Right atrium auricular region (tissue), 2 donors: Measurements from ENCODE around the gene MYADML2. TPM values are rescaled to one million over a fixed set of nuclear protein-coding genes. Genes with fewer than 3 reads are reported as not detected.

Experiments
- DNase-seq: peaks from one replicate; pipeline ENCODE4 v3.0.0-alpha.2; 2019; ENCODE audit warnings: low spot score
- H3K27ac ChIP-seq, 2 donors: fragments of 200-600 bp; sonication (generic); 1 replicate in 1 of 2; 2 replicates in 1 of 2; pipeline ENCODE4 v1.5.1; 2016 to 2019
- H3K27me3 ChIP-seq, 2 donors: fragments of 200-600 bp; sonication (generic); one replicate each; pipeline versions ENCODE4 v1.5.1 to v1.6.0; 2017 to 2019
- H3K36me3 ChIP-seq: fragments of 200-600 bp; sonication (generic); one replicate; pipeline ENCODE4 v1.5.1; 2016
- H3K4me1 ChIP-seq, 2 donors: fragments of 200-600 bp; sonication (generic); one replicate each; pipeline versions ENCODE4 v1.5.1 to v1.6.0; 2017 to 2019
- H3K4me3 ChIP-seq, 2 donors: fragments of 200-600 bp; sonication (generic); 1 replicate in 1 of 2; 2 replicates in 1 of 2; pipeline ENCODE4 v1.5.1; 2017 to 2019; ENCODE audit warnings: mild to moderate bottlenecking in 1 of 2, moderate library complexity in 1 of 2
- H3K9me3 ChIP-seq, 2 donors: fragments of 200-600 bp; sonication (generic); one replicate each; pipeline ENCODE4 v1.5.1; 2019
- total RNA-seq, 2 donors: library from RNA; depleted of rRNA; stranded (reverse); fragments of >200 nt; gene quantifications; one replicate each; pipeline ENCODE4 v1.1.0, GENCODE V29; 2016
- TF ChIP-seq, protein P1 (sequence below), 2 donors: fragments of 200-600 bp; sonication (generic); IDR thresholded peaks; one replicate each; pipeline ENCODE4 v1.5.1; 2019; ENCODE audit warnings: antibody characterized with exemption in 2 of 2

MYADML2 gene
- total RNA-seq, 2 donors from 2014 or later: 0.55 to 1.4 TPM

DNA sequence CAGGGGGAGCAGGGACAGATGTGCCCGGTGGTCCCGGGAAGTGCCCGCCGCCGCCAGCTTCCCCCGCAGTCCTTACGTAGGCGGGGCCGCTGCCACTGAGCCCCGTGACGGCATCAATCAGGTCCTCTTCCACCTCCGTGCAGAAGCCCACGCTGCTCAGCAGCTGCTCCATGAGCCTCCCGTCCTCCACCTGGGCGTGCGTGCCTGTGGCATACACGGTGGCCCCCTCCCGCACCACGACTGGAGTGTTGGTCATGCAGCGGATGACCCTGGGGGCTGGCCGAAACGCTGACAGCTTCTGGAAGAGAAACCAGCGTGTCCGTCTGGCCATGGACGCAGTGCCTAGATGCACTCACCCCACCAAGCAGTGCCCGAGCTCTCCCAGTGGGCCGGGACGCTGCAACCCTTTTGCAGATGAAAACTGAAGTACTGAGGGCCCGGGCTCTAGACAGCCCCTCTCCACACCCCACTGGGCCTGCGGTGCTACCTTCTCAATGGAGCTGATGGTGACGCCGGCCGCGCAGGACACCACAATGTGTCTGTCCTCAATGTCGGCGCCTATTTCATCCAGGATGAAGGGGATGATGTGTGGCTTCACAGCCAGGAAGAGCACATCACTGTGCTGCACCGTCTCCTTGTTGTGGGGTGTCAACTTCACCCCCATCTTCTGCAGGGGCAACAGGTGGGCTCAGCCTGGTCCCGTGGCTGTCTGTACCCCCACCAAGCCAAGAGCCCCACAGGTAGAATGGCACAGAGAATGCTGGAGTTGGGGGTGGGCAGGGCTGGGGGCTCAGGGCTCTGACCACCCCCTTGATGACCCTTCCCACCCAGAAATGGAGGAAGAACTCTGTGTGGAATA lies 12.0 kb downstream of the MYADML2 start:
- no peak for DNase-seq
- TF ChIP-seq, protein P1, sequence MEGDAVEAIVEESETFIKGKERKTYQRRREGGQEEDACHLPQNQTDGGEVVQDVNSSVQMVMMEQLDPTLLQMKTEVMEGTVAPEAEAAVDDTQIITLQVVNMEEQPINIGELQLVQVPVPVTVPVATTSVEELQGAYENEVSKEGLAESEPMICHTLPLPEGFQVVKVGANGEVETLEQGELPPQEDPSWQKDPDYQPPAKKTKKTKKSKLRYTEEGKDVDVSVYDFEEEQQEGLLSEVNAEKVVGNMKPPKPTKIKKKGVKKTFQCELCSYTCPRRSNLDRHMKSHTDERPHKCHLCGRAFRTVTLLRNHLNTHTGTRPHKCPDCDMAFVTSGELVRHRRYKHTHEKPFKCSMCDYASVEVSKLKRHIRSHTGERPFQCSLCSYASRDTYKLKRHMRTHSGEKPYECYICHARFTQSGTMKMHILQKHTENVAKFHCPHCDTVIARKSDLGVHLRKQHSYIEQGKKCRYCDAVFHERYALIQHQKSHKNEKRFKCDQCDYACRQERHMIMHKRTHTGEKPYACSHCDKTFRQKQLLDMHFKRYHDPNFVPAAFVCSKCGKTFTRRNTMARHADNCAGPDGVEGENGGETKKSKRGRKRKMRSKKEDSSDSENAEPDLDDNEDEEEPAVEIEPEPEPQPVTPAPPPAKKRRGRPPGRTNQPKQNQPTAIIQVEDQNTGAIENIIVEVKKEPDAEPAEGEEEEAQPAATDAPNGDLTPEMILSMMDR (IDR thresholded peaks at IDR 0.05): no peak

DNA sequence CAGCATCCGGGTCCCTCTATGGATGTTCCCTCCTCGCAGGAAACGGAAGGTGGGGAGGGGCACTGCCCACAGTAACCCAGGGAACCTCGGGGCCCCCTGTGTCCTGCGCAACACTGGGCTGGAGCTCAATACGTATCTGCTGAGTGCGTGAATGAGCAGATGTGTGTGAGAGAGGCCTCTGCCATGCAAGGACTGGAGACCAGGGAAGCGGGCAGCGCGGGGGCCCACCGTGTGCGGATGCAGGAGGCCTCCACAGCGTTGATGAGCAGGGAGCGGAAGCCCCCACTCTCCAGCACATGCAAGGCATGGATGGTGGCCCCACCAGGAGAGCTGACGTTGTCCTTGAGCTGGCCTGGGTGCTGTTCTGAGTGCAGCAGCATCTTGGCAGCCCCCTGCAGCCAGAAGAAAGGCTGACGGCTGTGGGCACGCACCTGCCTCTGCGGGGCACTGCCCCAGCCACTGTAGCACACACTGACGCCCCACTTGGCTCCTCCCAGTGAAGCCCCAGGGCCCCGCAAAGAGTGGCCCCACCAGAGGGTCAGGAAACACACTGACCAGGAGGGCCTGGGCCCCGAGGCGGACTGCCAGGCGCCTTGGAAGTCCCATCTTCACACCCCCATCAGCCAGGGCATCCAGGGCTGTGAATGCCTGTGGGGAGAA lies 12.8 kb downstream of the MYADML2 start:
- H3K36me3 ChIP-seq: no peaks in the 10 kb centered on the region
- H3K27ac ChIP-seq: no peak overlapping the region
- no peaks in the 10 kb centered on the region for H3K27me3 ChIP-seq
- no peaks in the 10 kb centered on the region for H3K9me3 ChIP-seq
- H3K4me3 ChIP-seq: no peak overlapping the region
- TF ChIP-seq, protein P1 (IDR thresholded peaks at IDR 0.05): no peak
- no peak for DNase-seq
- H3K4me1 ChIP-seq: peaks cover 0 to 17% of the 10 kb centered on the region in 2 donors

More for the DNA sequence above, 12.0 kb downstream of the MYADML2 start:
- H3K4me1 ChIP-seq: peaks cover 0 to 22% of the 10 kb centered on the region in 2 donors
- H3K9me3 ChIP-seq: no peaks in the 10 kb centered on the region
- H3K36me3 ChIP-seq: no peaks in the 10 kb centered on the region
- H3K27me3 ChIP-seq: no peaks in the 10 kb centered on the region
- no peak overlapping the region for H3K27ac ChIP-seq
- H3K4me3 ChIP-seq: no peak overlapping the region

DNA sequence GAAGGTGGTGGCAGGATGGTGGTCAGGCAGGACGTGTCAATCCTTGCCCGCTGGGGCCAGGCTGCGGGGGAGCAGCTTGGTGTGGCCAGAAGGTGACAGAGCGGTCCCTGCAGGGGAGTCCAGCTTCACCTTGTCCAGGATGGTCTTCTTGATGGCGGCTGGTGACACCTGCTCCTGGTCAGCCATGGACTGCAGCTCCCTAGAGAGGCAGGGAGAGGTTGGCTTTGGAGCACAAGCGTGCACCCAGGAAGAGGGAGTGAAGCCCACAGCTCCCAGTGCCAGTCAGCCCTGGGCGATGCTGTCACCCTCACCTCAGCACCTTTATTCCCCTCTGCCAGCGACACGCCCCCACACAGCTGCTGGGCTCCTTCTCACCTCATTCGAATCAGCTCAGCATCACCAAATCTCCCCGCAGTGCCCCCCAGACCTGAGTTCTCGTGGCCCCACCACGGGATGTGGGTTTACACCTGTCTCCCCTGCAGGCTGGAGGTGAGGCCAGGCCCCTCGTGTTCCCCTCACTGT lies 13.8 kb downstream of the MYADML2 start:
- H3K4me1 ChIP-seq: peaks cover 0 to 24% of the 10 kb centered on the region in 2 donors
- no peak overlapping the region for H3K4me3 ChIP-seq
- TF ChIP-seq, protein P1 (IDR thresholded peaks at IDR 0.05): no peak
- no peak for DNase-seq
- H3K36me3 ChIP-seq: no peaks in the 10 kb centered on the region
- no peak overlapping the region for H3K27ac ChIP-seq
- no peaks in the 10 kb centered on the region for H3K27me3 ChIP-seq
- H3K9me3 ChIP-seq: no peaks in the 10 kb centered on the region

DNA sequence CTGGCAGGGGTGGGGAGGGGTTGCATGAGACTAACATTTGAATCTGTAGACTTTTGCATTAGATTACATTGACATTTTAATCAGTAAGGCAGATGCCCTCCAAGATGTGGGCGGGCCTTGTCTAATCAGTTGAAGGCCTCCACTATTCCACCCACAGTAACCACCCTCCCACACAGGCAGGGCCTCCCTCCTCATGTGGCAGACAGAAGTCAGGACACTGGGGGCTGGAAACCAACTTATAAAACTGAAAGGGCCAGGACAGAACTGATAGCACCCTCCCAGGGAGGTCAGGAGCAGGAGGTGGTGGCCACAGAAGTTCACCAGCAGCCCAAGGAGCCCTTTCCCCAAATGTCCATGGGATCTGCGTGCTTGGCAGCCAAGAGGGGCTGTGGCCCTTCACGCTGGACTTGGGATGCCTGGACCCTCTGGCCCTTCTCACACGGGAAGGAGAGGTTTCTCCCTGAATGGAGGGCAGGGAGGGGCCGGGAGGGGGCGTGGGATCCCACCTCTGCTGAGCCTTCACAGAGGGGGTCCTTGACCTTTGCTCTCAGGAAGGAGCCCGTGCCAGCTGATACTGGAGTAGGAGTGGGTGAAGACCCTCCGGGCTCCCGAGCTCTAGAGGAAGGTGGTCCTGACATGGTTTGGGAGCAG lies 14.6 kb downstream of the MYADML2 start:
- no peak for DNase-seq

More for the DNA sequence above, 14.6 kb downstream of the MYADML2 start:
- H3K36me3 ChIP-seq: no peaks in the 10 kb centered on the region
- H3K9me3 ChIP-seq: no peaks in the 10 kb centered on the region
- peaks cover 0 to 23% of the 10 kb centered on the region in 2 donors for H3K4me1 ChIP-seq
- H3K27ac ChIP-seq: no peak overlapping the region
- H3K4me3 ChIP-seq: no peak overlapping the region
- TF ChIP-seq, protein P1 (IDR thresholded peaks at IDR 0.05): no peak
- H3K27me3 ChIP-seq: no peaks in the 10 kb centered on the region
